HFF-Myc (cell line): Measurements from ENCODE around the gene APOL2.

ENCODE experiments used
- DNase-seq: peaks from one replicate; pipeline ENCODE4 v3.0.0-alpha.2; 2011; ENCODE audit warnings: low read depth; ENCODE audit errors: extremely low read depth
- H3K4me3 ChIP-seq: replicated peaks from 2 replicates; pipeline ENCODE4 v1.5.1; 2011; ENCODE audit warnings: low read depth, mild to moderate bottlenecking, control low read depth, low read length
- TF ChIP-seq, protein P1 (sequence below): IDR thresholded peaks from 2 replicates; pipeline ENCODE4 v1.5.1; 2012; ENCODE audit warnings: mild to moderate bottlenecking, low read depth, low read length, control low read depth; ENCODE audit errors: missing control alignments

APOL2 gene

DNA sequence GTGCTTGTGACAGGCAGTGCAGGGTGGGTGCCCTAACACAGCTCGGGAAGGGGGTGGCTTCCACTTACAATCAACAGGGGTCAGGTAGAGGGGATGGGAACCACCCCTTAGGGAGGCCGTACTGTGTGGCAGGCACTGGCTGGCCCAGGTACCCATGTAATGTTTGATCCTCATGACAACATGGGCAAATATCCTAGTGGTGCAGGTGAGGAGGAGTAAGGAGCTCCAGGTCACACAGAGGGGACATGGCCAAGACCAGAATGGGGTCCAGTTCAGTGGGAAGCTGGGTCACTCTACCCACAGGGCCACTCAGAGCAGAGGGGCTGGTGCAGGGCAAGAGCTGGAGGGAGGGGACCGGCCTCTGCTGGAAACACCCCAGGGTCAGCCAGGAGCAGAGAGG is 40.8 kb downstream of the APOL2 start:
- no peak for DNase-seq
- TF ChIP-seq, protein P1, sequence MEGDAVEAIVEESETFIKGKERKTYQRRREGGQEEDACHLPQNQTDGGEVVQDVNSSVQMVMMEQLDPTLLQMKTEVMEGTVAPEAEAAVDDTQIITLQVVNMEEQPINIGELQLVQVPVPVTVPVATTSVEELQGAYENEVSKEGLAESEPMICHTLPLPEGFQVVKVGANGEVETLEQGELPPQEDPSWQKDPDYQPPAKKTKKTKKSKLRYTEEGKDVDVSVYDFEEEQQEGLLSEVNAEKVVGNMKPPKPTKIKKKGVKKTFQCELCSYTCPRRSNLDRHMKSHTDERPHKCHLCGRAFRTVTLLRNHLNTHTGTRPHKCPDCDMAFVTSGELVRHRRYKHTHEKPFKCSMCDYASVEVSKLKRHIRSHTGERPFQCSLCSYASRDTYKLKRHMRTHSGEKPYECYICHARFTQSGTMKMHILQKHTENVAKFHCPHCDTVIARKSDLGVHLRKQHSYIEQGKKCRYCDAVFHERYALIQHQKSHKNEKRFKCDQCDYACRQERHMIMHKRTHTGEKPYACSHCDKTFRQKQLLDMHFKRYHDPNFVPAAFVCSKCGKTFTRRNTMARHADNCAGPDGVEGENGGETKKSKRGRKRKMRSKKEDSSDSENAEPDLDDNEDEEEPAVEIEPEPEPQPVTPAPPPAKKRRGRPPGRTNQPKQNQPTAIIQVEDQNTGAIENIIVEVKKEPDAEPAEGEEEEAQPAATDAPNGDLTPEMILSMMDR: no peak

DNA sequence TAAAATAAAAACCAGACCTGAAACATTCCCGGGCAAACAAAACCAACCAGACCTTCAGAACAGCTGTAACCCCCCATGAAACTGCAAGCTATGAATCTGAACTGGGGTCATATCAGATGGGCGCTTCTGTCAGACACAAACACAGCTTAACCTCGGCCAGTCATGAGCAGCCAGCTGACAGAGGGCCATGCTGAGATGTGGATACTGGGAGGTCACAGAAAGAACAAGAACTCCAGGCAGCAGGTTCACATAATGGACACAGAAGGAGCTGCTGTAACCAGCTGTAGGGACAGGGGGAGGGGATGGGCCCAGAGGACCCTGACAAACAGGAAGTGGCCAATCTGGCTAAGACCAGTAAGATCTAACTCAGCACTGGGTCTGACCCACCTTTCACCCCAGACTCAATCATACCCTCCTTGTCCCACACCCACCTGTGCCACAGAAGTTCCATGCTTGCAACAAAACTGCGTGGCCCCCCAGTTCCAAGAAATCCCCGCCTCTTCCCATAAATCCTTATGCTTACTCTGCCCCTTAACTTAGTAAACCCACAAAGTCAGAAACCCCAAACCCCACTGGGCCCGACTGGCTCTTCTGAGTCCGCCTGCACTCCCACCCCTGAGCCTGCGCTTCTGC is 41.7 kb downstream of the APOL2 start:
- H3K4me3 ChIP-seq: no peak overlapping the region
- TF ChIP-seq, protein P1: no peak
- no peak for DNase-seq

More for the DNA sequence above, 40.8 kb downstream of the APOL2 start:
- no peak overlapping the region for H3K4me3 ChIP-seq

- no peak overlapping the region for H3K4me3 ChIP-seq
- TF ChIP-seq, protein P1: no peak
- DNase-seq: no peak
These were observed 42.3 kb downstream of the APOL2 start for GRCh38 chr22:36197065-36197440.

GRCh38 chr22:36196254-36197064 is 42.9 kb downstream of the APOL2 start:
- TF ChIP-seq, protein P1: no peak
- H3K4me3 ChIP-seq: no peak overlapping the region
- no peak for DNase-seq

- H3K4me3 ChIP-seq: no peak overlapping the region
- TF ChIP-seq, protein P1: peak; percentile 79
- DNase-seq: no peak
These were observed 44.4 kb downstream of the APOL2 start for GRCh38 chr22:36194971-36195370.

- DNase-seq: no peak
- no peak overlapping the region for H3K4me3 ChIP-seq
- TF ChIP-seq, protein P1: no peak
These were observed 44.9 kb downstream of the APOL2 start for GRCh38 chr22:36194385-36194784.

DNA sequence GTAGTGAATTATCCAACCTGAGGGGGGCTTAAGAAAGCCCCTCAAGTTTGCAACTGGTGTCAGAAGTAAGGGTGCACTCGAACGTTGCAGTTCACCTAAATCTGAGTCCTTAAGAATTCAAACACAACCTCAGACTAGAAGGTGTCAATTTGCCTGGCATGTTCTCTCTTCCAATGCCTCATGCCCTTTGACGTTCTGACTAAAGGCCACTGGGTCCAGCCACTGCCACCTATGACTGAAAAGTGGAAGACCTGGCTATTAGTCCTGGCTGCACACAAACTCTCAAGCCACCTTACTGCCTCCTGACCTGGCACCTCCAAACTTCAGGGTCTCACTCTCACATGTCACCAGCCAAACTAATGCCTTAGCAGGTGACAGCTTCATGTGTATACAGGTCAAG is 45.8 kb downstream of the APOL2 start:
- no peak for DNase-seq
- TF ChIP-seq, protein P1: no peak
- H3K4me3 ChIP-seq: no peak overlapping the region
